ENCODE results near the gene ALKBH2. TPM values are rescaled to one million over a fixed set of nuclear protein-coding genes. Genes with fewer than 3 reads are reported as not detected.

ALKBH2 gene
- total and polyA plus RNA-seq, 5 experiments from 2014 or later: 11.5 to 23.2 (median 20.8) TPM

- POLR2A ChIA-PET: no interaction called here
- Mint-ChIP-seq H3K4me3 (no peak overlapping the region), H3K9me3 (no peaks in the 10 kb centered on the region), H3K27me3 (no peaks in the 10 kb centered on the region), H3K27ac (no peak overlapping the region), H3K4me1 (peaks cover 0 to 3% (median 0%) of the 10 kb centered on the region in 4 donors), H3K36me3 (peaks cover 0 to 3% (median 0%) of the 10 kb centered on the region in 3 donors)
- DNase-seq: no peak
- ATAC-seq: no peak
Observed at GRCh38 chr12:109125791-109126190, 32.5 kb upstream of the ALKBH2 start.

- Mint-ChIP-seq H3K27ac (peak overlapping the region in 1 of 10 donors; percentile 3), H3K9me3 (no peaks in the 10 kb centered on the region), H3K4me1 (peaks cover 0 to 3% (median 0%) of the 10 kb centered on the region in 4 donors), H3K4me3 (no peak overlapping the region), H3K36me3 (peaks cover 0 to 3% (median 0%) of the 10 kb centered on the region in 3 donors), H3K27me3 (no peaks in the 10 kb centered on the region)
- DNase-seq: no peak
- ATAC-seq: no peak
- POLR2A ChIA-PET: no interaction called here
Observed at GRCh38 chr12:109124878-109125648, 31.8 kb upstream of the ALKBH2 start.

- Mint-ChIP-seq H3K4me1 (peaks cover 0 to 3% (median 0%) of the 10 kb centered on the region in 4 donors), H3K9me3 (no peaks in the 10 kb centered on the region), H3K27ac (no peak overlapping the region), H3K36me3 (peaks cover 0 to 3% (median 3%) of the 10 kb centered on the region in 3 donors), H3K4me3 (no peak overlapping the region), H3K27me3 (no peaks in the 10 kb centered on the region)
- DNase-seq: no peak
- POLR2A ChIA-PET: no interaction called here
- ATAC-seq: no peak
Observed at GRCh38 chr12:109121346-109121880, 28.1 kb upstream of the ALKBH2 start.

- no peak overlapping the region for H3K4me3 Mint-ChIP-seq
- POLR2A ChIA-PET: no interaction called here
- H3K27ac Mint-ChIP-seq: no peak overlapping the region
- ATAC-seq: no peak
- peaks cover 0 to 3% (median 3%) of the 10 kb centered on the region in 3 donors for H3K36me3 Mint-ChIP-seq
- H3K4me1 Mint-ChIP-seq: peaks cover 3 to 9% (median 6%) of the 10 kb centered on the region in 4 donors
- DNase-seq: no peak
- H3K9me3 Mint-ChIP-seq: no peaks in the 10 kb centered on the region
- H3K27me3 Mint-ChIP-seq: no peaks in the 10 kb centered on the region
Observed at GRCh38 chr12:109120557-109120956, 27.3 kb upstream of the ALKBH2 start.

- peaks cover 0 to 3% (median 3%) of the 10 kb centered on the region in 3 donors for H3K36me3 Mint-ChIP-seq
- no peak overlapping the region for H3K27ac Mint-ChIP-seq
- no peak overlapping the region for H3K4me3 Mint-ChIP-seq
- ATAC-seq (no peak), DNase-seq (no peak)
- peaks cover 3 to 13% (median 9%) of the 10 kb centered on the region in 4 donors for H3K4me1 Mint-ChIP-seq
- no peaks in the 10 kb centered on the region for H3K27me3 Mint-ChIP-seq
- POLR2A ChIA-PET: no interaction called here
- H3K9me3 Mint-ChIP-seq: no peaks in the 10 kb centered on the region
Observed at GRCh38 chr12:109120095-109120494, 26.8 kb upstream of the ALKBH2 start.

- Mint-ChIP-seq H3K9me3 (no peaks in the 10 kb centered on the region), H3K4me3 (no peak overlapping the region), H3K4me1 (peaks cover 3 to 36% (median 20%) of the 10 kb centered on the region in 4 donors), H3K27me3 (no peaks in the 10 kb centered on the region), H3K27ac (no peak overlapping the region), H3K36me3 (peaks cover 0 to 3% (median 0%) of the 10 kb centered on the region in 3 donors)
- DNase-seq: no peak
- no peak for ATAC-seq
- POLR2A ChIA-PET: interaction anchor here (0.6 kb wide), 1 partner anchor 158 kb away, joined by 4 read pairs; no protein-coding TSS in a partner anchor
Observed at GRCh38 chr12:109116611-109116949, 23.3 kb upstream of the ALKBH2 start.

- Mint-ChIP-seq H3K9me3 (no peaks in the 10 kb centered on the region), H3K4me1 (peaks cover 3 to 36% (median 21%) of the 10 kb centered on the region in 4 donors), H3K27ac (peak within 1 kb of the TSS in 1 of 10 donors; percentile 19), H3K4me3 (peak within 1 kb of the TSS in 6 of 10 donors; percentile 12 to 43 (median 32)), H3K36me3 (peaks cover 0 to 3% (median 0%) of the 10 kb centered on the region in 3 donors), H3K27me3 (no peaks in the 10 kb centered on the region)
- DNase-seq (no peak), ATAC-seq (no peak)
- POLR2A ChIA-PET: interaction anchor here (0.6 kb wide), 1 partner anchor 158 kb away, joined by 4 read pairs; no protein-coding TSS in a partner anchor
Observed at GRCh38 chr12:109115758-109116610, 22.7 kb upstream of the ALKBH2 start, which contains the start of gene ACACB. Gene ACACB, plus strand, starts transcription at chr12:109116587. Its CDS starts 22,819 bp downstream, at chr12:109139406.

- ATAC-seq: no peak
- no peaks in the 10 kb centered on the region for H3K27me3 Mint-ChIP-seq
- POLR2A ChIA-PET: no interaction called here
- peaks cover 0 to 3% (median 0%) of the 10 kb centered on the region in 3 donors for H3K36me3 Mint-ChIP-seq
- no peak overlapping the region for H3K27ac Mint-ChIP-seq
- no peaks in the 10 kb centered on the region for H3K9me3 Mint-ChIP-seq
- peak overlapping the region in 4 of 10 donors; percentile 11 to 43 (median 26) for H3K4me3 Mint-ChIP-seq
- no peak for DNase-seq
- peaks cover 3 to 39% (median 22%) of the 10 kb centered on the region in 4 donors for H3K4me1 Mint-ChIP-seq
Observed at GRCh38 chr12:109115404-109115757, 22.1 kb upstream of the ALKBH2 start.

- POLR2A ChIA-PET: no interaction called here
- no peak overlapping the region for H3K27ac Mint-ChIP-seq
- DNase-seq: no peak
- ATAC-seq: no peak
- no peaks in the 10 kb centered on the region for H3K9me3 Mint-ChIP-seq
- peaks cover 3 to 41% (median 22%) of the 10 kb centered on the region in 4 donors for H3K4me1 Mint-ChIP-seq
- H3K36me3 Mint-ChIP-seq: peaks cover 0 to 5% (median 0%) of the 10 kb centered on the region in 3 donors
- H3K27me3 Mint-ChIP-seq: no peaks in the 10 kb centered on the region
- H3K4me3 Mint-ChIP-seq: peak overlapping the region in 1 of 10 donors; percentile 33
Observed at GRCh38 chr12:109114644-109115043, 21.4 kb upstream of the ALKBH2 start.

GRCh38 chr12:109113661-109114321 lies 20.5 kb upstream of the ALKBH2 start:
- Mint-ChIP-seq H3K27ac (peak overlapping the region in 5 of 10 donors; percentile 29 to 76 (median 40)), H3K4me1 (peaks cover 3 to 41% (median 22%) of the 10 kb centered on the region in 4 donors)
- ATAC-seq: no peak

GRCh38 chr12:109112720-109113465 lies 19.6 kb upstream of the ALKBH2 start:
- Mint-ChIP-seq H3K4me3 (no peak overlapping the region), H3K4me1 (peaks cover 3 to 41% (median 22%) of the 10 kb centered on the region in 4 donors), H3K9me3 (no peaks in the 10 kb centered on the region), H3K27me3 (no peaks in the 10 kb centered on the region), H3K27ac (peak overlapping the region in 1 of 10 donors; percentile 29), H3K36me3 (peaks cover 0 to 18% (median under 1%) of the 10 kb centered on the region in 3 donors)
- ATAC-seq (no peak), DNase-seq (no peak)
- POLR2A ChIA-PET: interaction anchor here (1.4 kb wide), 1 partner anchor 14 kb away, joined by 3 read pairs; no protein-coding TSS in a partner anchor

More at GRCh38 chr12:109113661-109114321, 20.5 kb upstream of the ALKBH2 start:
- Mint-ChIP-seq H3K9me3 (no peaks in the 10 kb centered on the region), H3K27me3 (no peaks in the 10 kb centered on the region), H3K36me3 (peaks cover 0 to 11% (median 0%) of the 10 kb centered on the region in 3 donors), H3K4me3 (peak overlapping the region in 5 of 10 donors; percentile 19 to 43 (median 33))
- no peak for DNase-seq
- POLR2A ChIA-PET: no interaction called here

Data from naive thymus-derived CD8-positive, alpha-beta T cell (primary cell).